GM23338 (cell line): ENCODE data around the gene PCNX1.

Experiments used
- CREB1 ChIP-seq: fragments of 250-450 bp; sonication (Bioruptor Pico); IDR thresholded peaks from 2 replicates; pipeline ENCODE4 v1.5.0; 2020; ENCODE audit warnings: low read depth, mild to moderate bottlenecking, moderate library complexity
- EZH2 ChIP-seq: fragments of 200-600 bp; sonication (generic); IDR thresholded peaks from one replicate; pipeline ENCODE4 v1.8.0; 2017; ENCODE audit warnings: antibody characterized with exemption, mild to moderate bottlenecking, low read depth; ENCODE audit not compliant: unreplicated experiment
- EZH2phosphoT487 ChIP-seq: fragments of 200-600 bp; sonication (generic); IDR thresholded peaks from one replicate; pipeline ENCODE4 v1.8.1; 2018; ENCODE audit warnings: antibody characterized with exemption; ENCODE audit not compliant: unreplicated experiment
- JUNB ChIP-seq: IDR thresholded peaks from one replicate; pipeline ENCODE4 v1.6.1; 2016; ENCODE audit warnings: antibody characterized with exemption; ENCODE audit not compliant: unreplicated experiment
- POLR2AphosphoS5 ChIP-seq: IDR thresholded peaks from 2 replicates; pipeline ENCODE4 v1.6.1; 2016; ENCODE audit warnings: antibody characterized with exemption, low read depth
- STAT1 ChIP-seq: IDR thresholded peaks from one replicate; pipeline ENCODE4 v1.6.1; 2016; ENCODE audit warnings: antibody characterized with exemption; ENCODE audit not compliant: unreplicated experiment
- ZNF331 ChIP-seq: fragments of 250-450 bp; sonication (Bioruptor Pico); IDR thresholded peaks from 2 replicates; pipeline ENCODE4 v1.5.0; 2020; ENCODE audit warnings: low read depth, mild to moderate bottlenecking, moderate library complexity
- TF ChIP-seq, protein P1 (sequence below), 2 experiments: fragments of 200-600 bp in 1 of 2; sonication (generic) in 1 of 2; conservative IDR thresholded peaks; 2 replicates each; pipeline versions ENCODE4 v1.5.1 to v1.6.1; 2016 to 2017; ENCODE audit warnings: antibody characterized with exemption in 2 of 2, low read depth in 2 of 2, mild to moderate bottlenecking in 2 of 2, moderate library complexity in 1 of 2
- TF ChIP-seq, protein P2 (sequence below): IDR thresholded peaks from one replicate; pipeline ENCODE4 v1.6.1; 2018; ENCODE audit warnings: antibody characterized with exemption; ENCODE audit not compliant: unreplicated experiment

DNA sequence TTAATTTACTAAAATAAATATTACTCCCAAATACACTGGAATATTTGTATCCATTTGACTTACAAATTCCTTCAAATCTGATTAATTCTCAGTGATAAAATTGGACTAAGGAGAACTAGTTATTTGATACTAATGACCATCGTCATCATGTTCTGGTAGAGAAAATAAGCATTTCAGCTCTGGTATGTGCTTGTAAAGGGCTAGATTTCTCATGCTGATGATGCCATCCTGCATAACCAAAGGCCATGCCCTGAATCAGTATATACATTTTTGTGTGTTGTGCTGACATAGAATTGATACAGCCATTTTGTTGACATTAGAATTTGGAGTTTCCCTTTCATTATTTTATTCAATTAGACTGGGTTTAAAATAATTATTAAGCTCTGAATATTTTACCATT, 148.9 kb downstream of the PCNX1 start:
- TF ChIP-seq, protein P1, sequence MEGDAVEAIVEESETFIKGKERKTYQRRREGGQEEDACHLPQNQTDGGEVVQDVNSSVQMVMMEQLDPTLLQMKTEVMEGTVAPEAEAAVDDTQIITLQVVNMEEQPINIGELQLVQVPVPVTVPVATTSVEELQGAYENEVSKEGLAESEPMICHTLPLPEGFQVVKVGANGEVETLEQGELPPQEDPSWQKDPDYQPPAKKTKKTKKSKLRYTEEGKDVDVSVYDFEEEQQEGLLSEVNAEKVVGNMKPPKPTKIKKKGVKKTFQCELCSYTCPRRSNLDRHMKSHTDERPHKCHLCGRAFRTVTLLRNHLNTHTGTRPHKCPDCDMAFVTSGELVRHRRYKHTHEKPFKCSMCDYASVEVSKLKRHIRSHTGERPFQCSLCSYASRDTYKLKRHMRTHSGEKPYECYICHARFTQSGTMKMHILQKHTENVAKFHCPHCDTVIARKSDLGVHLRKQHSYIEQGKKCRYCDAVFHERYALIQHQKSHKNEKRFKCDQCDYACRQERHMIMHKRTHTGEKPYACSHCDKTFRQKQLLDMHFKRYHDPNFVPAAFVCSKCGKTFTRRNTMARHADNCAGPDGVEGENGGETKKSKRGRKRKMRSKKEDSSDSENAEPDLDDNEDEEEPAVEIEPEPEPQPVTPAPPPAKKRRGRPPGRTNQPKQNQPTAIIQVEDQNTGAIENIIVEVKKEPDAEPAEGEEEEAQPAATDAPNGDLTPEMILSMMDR (conservative IDR thresholded peaks at IDR 0.05; ENCODE audit: low read depth in 2 of 2): no peak
- TF ChIP-seq EZH2phosphoT487 (no peak), EZH2 (no peak), POLR2AphosphoS5 (no peak), JUNB (no peak), ZNF331 (CRISPR knock-in tag) (no peak), CREB1 (no peak), STAT1 (no peak)
- TF ChIP-seq, protein P2, sequence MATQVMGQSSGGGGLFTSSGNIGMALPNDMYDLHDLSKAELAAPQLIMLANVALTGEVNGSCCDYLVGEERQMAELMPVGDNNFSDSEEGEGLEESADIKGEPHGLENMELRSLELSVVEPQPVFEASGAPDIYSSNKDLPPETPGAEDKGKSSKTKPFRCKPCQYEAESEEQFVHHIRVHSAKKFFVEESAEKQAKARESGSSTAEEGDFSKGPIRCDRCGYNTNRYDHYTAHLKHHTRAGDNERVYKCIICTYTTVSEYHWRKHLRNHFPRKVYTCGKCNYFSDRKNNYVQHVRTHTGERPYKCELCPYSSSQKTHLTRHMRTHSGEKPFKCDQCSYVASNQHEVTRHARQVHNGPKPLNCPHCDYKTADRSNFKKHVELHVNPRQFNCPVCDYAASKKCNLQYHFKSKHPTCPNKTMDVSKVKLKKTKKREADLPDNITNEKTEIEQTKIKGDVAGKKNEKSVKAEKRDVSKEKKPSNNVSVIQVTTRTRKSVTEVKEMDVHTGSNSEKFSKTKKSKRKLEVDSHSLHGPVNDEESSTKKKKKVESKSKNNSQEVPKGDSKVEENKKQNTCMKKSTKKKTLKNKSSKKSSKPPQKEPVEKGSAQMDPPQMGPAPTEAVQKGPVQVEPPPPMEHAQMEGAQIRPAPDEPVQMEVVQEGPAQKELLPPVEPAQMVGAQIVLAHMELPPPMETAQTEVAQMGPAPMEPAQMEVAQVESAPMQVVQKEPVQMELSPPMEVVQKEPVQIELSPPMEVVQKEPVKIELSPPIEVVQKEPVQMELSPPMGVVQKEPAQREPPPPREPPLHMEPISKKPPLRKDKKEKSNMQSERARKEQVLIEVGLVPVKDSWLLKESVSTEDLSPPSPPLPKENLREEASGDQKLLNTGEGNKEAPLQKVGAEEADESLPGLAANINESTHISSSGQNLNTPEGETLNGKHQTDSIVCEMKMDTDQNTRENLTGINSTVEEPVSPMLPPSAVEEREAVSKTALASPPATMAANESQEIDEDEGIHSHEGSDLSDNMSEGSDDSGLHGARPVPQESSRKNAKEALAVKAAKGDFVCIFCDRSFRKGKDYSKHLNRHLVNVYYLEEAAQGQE: no peak
